Measurements from ENCODE around the gene PKP4.
"Not testable (repeated sequence)": the region's sequence is repeated elsewhere in the genome, so short reads cannot be mapped to it uniquely, and the experiment has no call there.

The PKP4 gene

DNA sequence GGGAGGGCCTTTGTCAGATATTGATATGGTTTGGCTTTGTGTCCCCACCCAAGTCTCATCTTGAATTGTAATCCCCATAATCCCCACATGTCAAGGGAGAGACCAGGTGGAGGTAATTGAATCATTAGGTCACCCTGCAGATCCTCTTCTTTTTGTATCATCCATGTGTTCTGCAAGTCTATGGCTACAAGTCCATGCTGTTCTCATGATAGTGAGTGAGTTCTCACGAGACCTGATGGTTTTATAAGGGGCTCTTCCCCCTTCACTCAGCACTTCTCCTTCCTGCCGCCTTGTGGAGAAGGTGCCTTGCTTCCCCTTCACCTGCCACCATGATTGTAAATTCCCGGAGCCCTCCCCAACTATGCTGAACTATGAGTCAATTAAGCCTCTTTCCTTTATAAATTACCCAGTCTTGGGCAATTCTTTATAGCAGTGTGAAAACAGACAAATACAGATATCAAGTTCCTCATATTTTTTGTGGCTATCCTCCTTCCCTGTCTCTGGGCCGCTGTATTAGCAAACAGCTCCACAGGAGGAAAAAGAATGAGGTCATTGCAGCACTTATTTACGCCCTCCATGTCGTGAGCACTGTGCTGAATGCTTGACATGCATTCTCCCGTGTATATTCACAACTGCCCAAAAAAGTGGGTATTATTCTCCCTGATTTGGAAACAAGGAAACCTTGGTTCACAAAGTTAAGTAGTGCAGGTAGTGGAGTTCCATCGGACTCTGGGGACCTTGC lies 248.1 kb downstream of the PKP4 start:
- DNase-seq (ENCODE audit: insufficient read length, low spot score); FAIRE-seq: not testable (repeated sequence)

DNA sequence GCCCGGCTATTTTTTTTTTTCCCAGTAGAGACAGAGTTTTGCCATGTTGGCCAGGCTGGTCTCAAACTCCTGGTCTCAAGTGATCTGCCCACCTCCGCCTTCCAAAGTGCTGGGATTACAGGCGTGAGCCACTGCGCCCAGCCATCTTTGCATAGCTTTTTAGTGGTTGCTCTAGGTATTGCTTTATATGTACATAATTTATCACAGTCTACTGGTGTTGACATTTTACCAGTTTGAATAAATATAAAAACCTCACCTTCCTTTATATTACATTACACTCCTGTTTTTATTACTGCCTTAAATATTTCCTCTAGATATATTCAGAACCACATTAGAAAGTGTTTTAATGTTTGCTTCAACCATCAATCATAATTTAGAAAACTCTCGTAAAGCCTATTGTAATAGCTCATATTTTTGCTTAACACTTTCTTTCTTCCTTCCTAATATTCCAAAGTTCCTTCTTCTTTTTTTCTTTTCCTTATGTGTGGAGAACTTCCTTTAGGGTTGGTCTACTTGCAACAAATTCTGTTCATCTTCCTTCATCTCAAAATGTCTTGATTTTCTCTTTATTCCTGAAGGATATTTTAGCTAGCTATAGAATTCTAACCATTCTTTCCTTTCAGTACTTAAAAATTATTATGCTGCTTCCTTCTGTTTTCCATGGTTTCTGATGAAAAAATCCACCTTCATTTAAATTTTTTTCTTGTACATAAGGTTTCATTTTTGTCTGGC lies 256.2 kb downstream of the PKP4 start:
- no peak for DNase-seq (ENCODE audit: insufficient read length, low spot score)
- no peak for FAIRE-seq

DNA sequence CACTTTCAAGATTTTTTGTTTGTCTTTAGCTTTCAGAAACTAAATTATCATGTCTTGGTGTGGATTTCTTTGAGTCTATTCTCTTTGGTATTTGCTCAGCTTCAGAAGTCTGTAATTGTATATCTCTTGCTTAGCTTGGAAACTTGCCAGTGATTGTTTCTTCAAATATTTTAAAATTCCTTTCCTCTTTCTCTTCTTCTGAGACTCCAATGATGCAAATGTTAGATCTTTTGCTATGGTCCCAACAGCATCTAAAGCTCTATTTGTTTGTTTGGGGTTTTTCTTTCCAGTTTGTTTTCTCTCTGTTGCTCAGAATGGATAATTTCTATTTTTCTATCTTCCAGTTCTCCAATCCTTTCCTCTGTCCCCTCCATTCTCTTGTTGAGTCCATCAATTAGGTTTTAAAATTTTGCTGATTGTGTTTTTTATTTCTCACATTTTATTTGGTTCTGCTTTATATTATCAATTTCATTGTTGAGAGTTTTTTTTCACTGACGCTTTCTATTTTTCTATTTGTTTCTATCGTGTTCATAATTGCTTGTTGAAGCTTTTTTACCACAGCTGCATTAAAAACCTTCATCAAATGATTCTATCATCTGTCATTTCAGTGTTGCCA lies 256.9 kb downstream of the PKP4 start:
- DNase-seq (ENCODE audit: insufficient read length, low spot score): no peak
- FAIRE-seq: no peak

DNA sequence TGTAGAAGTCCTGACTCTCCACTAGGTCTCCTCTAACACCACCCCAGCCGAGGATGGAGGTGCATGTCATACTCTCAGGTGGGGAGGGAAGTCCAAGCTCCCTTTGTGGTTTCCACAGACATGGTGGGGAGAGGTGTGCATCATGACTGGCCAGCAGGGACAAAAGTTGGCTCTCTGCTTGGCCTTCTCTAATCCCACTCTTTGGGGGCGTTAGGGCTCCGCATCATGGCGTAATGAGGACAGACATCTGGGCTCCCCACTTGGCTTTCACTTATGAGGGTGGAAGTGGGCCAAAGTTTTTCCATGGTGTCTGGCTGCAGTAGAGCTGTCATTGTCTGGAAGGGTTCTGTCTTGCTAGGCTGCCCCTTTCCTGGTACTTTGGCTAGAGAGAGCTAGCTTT lies 257.7 kb downstream of the PKP4 start:
- FAIRE-seq: no peak
- DNase-seq (ENCODE audit: insufficient read length, low spot score): no peak

DNA sequence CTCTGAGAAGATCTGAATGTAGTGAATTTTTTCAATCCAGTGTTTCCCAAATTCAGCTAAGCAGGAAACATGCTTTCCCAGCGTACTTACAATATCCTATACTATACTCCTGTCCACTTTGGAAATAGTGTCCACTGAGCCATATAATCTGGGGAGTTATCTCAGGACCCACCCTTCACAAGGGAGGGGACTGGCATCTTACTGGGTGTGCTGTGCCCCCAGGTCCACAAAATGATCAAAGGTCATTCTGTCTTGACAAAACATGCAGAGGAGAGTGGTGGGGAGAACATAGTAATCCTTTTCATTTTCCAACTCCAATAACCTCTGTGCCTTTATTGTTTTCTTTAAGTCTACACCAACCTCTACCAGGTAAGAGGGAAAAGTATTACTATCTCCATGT lies 258.6 kb downstream of the PKP4 start:
- DNase-seq (ENCODE audit: insufficient read length, low spot score) (no peak), FAIRE-seq (no peak)

DNA sequence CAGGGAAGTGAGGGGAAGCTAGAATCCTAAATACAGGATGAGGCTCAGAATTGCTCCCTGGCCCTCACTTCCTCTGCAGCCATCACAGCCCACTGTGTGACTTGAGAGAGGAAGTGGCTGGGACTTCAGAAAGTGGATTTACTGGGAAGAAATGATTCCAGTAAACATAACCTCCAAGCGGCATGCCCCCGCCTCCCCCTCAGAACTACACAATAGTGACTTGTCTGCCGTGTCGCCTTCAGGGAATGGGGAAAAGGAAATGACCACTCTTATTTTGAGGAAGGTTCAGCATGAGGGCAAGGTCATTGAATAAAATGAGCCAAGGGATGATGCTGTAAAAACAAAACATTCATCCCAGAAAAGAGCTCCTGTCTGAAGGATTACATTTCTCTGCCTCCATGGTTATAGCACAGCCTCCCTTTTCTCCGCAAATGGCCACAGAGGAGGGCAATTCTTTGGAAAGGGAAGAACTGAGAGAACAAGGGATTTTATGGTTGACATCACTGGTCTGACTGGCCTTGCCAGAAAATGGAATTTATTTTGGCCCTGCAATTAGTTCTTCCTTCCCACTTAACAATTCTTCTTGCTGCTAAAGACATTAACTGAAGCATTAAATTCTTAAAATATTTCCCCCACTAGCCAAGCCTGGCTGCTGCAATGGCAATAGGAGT lies 259.5 kb downstream of the PKP4 start:
- DNase-seq (ENCODE audit: insufficient read length, low spot score) (no peak), FAIRE-seq (no peak)

DNA sequence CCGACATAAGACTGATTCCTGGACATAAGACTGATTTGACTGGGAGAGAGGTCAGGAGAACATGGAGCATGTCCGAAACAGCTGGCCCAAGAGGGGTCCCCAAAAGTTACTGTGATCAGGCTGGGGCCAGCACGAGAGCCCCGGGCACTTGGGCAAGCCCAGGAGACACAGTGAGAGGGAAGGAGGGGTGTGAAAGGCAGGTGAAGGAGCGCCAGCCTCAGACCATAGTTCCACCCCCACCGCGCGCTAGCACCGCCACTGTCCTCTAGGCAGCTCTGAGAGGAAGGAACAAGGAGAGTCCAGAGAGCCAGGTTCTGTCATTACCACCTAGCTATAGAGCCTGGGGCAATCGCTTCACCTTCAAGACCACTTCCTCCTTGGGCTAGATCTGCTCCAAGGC lies 260.2 kb downstream of the PKP4 start:
- FAIRE-seq (no peak), DNase-seq (ENCODE audit: insufficient read length, low spot score) (no peak)

DNA sequence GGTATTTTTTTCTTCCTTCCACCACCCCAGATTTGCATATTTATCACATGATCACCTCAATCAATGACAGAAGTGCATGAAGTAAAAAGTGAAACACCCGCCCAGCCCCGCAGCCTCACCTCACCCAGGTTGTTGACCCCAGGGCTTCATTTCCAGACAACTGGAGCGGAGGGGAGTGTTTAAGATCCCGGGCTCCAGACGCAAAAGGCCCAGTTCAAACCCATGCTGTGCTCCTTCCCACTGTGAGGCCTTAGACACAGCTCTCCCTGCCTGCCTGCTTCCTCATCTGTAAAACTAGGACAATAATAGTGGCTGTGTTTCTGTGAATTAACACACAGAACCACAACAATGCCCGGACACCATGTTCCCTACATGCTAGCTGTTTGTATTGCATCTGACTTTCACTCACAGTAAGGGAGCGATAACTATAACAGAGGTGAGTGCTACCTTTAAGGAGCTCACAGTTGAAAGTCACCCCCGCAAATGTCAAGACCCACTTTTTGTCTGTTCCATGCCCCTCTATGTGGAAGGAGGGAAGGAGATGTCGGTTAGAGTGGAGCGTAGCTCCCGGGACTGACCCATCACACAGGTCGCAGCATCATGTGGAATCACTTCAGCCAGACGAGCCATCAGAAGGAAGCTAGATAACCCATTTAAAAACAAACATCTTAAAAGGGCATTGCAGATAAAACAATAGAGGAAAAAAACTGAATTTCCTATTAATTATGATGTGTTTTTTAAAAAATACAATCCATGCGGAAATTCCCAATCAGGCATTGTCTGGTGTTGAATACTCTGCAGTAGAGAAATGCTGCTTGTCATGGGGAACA lies 260.8 kb downstream of the PKP4 start:
- DNase-seq (ENCODE audit: insufficient read length, low spot score) (no peak), FAIRE-seq (no peak)

DNA sequence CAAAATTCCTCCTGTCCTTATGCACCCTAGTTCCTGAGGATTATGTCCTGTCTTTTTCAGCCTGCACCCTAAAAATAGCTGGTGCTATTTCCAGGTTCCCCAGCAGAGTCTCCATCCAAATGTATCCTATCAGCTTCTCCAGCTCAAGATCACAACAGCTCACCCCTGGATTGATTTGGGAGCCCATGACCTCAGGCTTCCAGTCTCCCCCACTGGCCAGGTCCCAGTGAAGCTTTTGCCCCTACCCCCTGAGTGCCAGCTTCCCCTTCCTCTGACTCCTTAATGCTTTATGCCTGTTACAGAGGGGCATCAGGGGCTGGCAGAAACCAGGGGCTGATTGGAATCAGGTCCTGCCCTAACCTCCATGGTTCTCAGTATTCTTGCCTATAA lies 261.4 kb downstream of the PKP4 start:
- FAIRE-seq (no peak), DNase-seq (ENCODE audit: insufficient read length, low spot score) (no peak)

DNA sequence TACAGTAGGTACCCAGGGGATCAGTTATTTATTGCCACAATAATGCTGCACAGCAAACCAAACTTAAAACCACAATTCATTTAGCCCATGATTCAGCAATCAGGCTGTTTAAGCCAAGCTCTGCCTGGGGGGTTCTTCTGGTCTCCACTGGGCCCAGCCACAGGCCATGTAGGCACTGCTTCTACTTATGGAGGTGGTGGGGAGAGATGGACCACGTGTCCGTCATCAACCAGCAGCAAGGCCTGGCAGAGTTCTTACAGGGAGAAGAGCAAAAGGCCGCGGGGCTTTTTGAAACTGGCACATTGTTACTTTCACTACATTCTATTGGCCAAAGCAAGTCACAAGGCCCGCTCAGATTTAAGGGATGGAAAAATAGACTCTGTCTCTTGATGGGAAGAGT lies 262.1 kb downstream of the PKP4 start:
- FAIRE-seq (no peak), DNase-seq (ENCODE audit: insufficient read length, low spot score) (no peak)

DNA sequence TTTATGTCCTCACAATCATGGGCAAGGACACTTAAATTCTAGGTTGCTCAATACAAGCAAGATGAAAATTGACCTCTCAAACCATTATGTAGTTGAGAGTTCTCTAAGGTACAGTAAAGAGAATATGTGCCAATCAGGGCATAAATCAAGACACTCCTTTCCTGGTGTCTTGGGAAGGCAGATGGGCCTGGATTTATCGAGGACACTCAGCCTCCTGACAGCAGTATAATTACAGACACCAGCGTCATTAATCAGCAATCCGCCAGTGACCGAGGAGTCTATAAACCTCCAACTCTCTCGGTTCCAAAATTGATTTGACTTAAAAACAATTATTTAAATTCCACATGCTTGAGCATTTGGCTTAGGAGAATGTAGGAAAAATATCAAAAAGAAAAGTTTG lies 262.7 kb downstream of the PKP4 start:
- no peak for DNase-seq (ENCODE audit: insufficient read length, low spot score)

DNA sequence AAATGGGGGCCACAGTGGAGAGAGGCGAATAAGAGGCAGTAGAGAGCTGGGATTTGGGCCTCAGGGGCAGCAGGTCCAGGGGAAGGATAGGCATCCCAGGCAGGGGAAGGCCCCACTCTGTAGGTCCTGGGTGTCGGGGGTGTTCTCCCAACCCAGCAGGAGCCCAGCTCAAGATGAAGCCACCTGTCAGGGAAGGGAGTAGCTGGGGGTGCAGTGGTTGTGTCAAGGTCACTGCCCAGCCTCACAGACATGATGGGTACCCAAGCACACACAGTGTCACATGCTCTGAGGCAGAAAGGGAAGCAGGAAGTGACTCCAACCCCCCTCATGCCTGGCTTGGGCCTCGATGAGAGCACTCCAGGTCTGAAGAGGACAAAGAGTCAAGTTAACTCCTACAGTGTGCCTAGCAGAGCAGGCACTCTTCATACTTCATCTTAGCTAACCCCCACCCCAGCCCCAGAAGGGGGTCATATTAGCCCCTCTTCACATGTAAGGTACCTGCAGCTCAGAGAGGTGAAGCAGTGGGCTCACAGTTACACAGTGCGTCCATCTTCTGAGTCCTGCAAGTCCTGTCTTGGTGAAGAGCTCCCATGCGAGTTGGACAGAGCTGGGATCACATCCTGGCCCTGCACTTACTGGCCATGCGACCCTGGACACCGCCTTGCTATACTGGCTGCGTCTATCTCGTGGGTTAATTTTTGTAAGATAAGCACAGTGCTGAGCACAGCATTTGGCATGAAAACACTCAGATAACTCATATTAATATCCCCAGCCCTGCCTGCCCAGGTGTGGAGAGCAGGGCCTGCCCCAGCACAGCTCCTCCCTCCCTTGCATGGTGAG lies 265.7 kb downstream of the PKP4 start:
- DNase-seq (ENCODE audit: insufficient read length, low spot score): no peak
- FAIRE-seq: no peak

More for the DNA sequence above, 262.7 kb downstream of the PKP4 start:
- no peak for FAIRE-seq

DNA sequence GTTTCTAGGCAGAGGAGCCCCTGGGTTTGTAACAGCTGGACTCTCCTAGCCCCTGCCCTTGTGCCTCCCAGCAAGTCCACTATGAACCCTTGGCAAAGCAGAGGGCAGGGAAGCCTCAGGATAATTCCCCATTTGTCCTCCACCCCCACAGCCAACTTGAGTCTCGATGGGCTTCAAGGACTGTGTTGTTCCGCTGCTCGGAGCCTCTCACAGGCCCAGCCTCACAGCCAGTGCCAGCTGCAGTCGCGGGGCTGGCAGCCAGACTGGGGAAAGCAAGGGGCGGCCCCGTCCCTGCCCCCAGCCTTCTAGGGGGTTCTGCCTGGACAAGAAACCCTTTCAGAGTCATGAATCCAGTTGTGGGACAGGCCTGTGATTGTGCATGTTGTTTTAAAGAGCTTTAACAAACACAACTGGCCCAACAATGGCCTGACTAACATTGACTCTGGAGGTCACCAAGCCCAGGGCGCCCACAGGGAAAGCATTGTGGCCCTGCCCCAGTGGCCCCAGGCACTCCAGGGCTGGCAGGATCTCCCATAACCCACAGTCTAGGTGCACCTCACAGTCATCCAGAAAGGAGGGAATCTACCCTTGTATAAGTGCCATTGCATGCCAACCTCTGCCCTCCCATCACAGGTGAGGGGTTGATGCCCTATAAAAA lies 266.6 kb downstream of the PKP4 start:
- no peak for DNase-seq (ENCODE audit: insufficient read length, low spot score)
- FAIRE-seq: no peak

DNA sequence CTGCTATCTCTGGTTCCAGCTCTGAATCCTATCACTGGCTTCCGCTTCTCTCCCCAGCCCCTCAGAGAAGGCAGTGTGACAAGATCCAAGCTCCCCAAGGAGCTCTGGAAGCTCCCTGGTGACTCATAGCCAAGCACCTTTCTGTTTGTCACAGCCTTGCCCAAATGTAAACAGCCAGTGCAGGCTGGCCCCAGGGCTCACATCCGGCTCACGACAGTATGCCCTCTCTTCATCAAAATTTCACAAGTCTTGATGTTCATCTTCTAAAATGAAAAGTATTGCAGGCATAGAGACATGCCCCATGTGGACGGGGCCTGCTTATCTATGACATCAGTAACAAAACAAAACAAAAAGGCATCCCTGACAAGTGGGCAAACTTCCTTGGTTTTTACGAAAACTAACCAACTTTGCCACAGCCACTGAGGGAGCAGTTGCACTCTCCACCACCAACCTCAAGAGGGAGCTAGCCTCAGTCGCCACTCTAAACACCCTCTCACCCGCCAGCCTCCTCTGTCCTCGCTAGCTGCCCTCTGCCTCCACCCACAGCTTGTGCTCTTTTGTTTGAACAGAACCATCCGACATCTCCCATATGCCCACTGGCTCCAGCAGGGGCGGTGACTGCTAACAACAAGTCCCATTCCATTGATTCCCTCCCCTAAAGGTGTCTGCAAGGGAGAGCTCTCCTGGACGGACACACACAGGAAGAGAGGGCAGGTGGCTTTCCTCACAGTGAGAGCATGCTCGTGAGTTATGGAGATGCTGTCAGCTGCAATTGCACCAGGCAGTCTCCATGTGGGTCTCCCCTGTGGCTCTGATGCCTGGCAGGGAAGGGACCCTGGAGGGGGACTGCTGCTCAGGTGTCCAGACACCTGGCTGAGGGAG lies 267.4 kb downstream of the PKP4 start:
- DNase-seq (ENCODE audit: insufficient read length, low spot score): no peak

DNA sequence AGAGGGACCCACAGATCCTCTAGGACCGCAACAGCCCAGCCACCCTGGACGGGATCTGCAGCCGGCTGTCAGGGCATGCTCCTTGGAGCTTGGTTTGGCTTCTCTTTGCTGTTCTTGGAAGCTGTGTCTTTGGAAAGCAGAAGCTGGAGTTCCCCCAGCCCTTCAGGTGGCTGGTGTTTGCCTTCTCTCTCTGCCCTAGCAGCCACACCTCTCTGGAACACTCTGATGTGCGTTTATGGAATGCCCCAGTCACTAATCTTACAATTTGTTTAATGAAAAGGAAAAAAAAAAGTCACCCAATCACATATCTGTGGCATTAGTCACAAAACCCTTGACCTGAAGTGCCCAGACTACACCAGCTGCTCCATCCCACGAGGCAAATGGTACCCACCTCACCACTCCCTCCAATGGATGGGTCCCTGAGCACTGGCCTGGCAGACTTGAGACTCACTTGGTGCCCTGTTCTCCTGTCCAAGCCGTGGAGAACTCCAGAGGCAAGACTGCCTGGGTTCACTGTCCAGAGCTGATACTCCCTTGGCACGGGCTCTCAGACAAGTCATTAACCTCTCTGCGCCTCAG lies 268.1 kb downstream of the PKP4 start:
- FAIRE-seq (no peak), DNase-seq (ENCODE audit: insufficient read length, low spot score) (no peak)

More for the DNA sequence above, 267.4 kb downstream of the PKP4 start:
- no peak for FAIRE-seq

DNA sequence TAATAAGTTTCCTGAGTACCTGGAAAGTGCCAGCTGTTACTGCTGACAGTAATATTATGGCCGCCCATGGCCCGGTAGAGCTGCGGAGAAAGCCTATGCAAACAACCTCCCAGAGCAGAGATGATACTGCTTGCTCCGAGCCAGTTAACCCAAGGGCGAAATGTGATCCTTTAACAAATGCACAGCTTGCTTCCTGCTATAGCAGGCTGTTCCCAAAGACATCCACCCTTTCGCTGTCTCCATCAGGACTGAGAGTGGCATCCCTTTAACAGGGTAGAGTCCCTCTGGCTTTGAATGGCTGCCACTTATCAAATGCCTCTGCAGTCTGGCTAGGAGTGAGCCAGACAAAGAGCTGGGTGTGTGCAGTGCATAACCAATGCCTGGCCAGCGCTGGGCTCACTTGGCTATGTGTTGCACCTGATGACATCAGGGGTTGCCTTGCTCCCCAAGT lies 268.7 kb downstream of the PKP4 start:
- no peak for DNase-seq (ENCODE audit: insufficient read length, low spot score)
- peak; percentile 31 for FAIRE-seq

DNA sequence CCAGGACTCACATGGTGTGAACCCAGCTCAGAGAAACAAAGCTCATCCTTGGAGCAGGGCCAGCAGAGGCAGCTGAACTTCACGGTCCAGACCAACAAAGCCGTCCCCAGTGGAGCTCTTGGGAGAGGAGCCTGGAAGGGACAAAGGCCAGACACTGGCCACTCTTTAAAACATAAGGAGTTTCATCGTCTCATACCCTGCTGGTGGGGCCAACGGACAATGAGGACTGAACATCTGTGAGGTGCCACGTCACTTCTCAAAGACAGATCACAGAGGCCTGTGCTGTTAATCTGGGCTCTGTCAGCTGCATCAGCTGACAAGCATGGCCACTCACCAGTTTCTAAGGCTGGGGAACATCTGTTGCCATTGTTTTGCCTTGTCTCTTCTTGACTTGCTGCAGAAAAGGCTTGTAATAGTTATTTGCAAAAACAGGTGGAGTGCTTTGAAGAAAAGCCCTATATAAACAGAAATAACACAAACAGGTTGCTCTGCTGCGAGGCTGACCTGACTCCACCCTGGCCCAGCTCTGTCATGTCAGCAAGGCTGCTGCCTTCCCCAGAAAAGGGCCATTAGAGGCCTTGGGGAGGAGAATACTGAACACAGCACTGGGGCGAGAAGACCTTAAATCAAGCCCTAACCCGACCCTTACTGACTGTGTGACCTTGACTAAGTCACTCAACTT lies 270.3 kb downstream of the PKP4 start:
- no peak for DNase-seq (ENCODE audit: insufficient read length, low spot score)
- FAIRE-seq: no peak

Data from HTR-8/SVneo (cell line).